ENCODE measurements around the gene VPS26C.

The VPS26C gene

GRCh38 chr21:37200641-37201480 lies 66.3 kb downstream of the VPS26C start:
- DNase-seq = no peak

- DNase-seq = no peak
Observed at GRCh38 chr21:37199057-37199924, 67.8 kb downstream of the VPS26C start.

- DNase-seq = no peak
Observed at GRCh38 chr21:37197746-37198145, 69.4 kb downstream of the VPS26C start.

- peak; percentile 53 for DNase-seq
Observed at GRCh38 chr21:37196847-37197246, 70.3 kb downstream of the VPS26C start.

- no peak for DNase-seq
Observed at GRCh38 chr21:37195610-37196009, 71.5 kb downstream of the VPS26C start.

GRCh38 chr21:37195059-37195458 lies 72.1 kb downstream of the VPS26C start:
- DNase-seq = no peak

GRCh38 chr21:37193676-37194075 lies 73.5 kb downstream of the VPS26C start:
- DNase-seq = no peak

GRCh38 chr21:37193006-37193405 lies 74.1 kb downstream of the VPS26C start:
- no peak for DNase-seq

GRCh38 chr21:37192019-37192418 lies 75.1 kb downstream of the VPS26C start:
- DNase-seq = no peak

GRCh38 chr21:37188825-37189224 lies 78.3 kb downstream of the VPS26C start:
- DNase-seq = no peak

- no peak for DNase-seq
Observed at GRCh38 chr21:37186983-37187382, 80.2 kb downstream of the VPS26C start.

GRCh38 chr21:37184784-37185593 lies 82.1 kb downstream of the VPS26C start:
- DNase-seq = no peak

GRCh38 chr21:37183749-37184148 lies 83.4 kb downstream of the VPS26C start:
- DNase-seq = no peak

- DNase-seq = no peak
Observed at GRCh38 chr21:37182222-37182621, 84.9 kb downstream of the VPS26C start.

GRCh38 chr21:37181059-37181458 lies 86.1 kb downstream of the VPS26C start:
- no peak for DNase-seq

GRCh38 chr21:37176716-37177115 lies 90.4 kb downstream of the VPS26C start:
- DNase-seq = no peak

All from NCI-H69 (cell line).